Inferior parietal cortex (tissue), 1 donor: Measurements from ENCODE around the gene RAB11FIP3.
"Not testable (repeated sequence)": the region's sequence is repeated elsewhere in the genome, so short reads cannot be mapped to it uniquely, and the experiment has no call there.

Experiments used
- DNase-seq: peaks from one replicate; pipeline ENCODE4 v3.0.0-alpha.2; 2016; ENCODE audit errors: extremely low spot score

RAB11FIP3 gene

DNA sequence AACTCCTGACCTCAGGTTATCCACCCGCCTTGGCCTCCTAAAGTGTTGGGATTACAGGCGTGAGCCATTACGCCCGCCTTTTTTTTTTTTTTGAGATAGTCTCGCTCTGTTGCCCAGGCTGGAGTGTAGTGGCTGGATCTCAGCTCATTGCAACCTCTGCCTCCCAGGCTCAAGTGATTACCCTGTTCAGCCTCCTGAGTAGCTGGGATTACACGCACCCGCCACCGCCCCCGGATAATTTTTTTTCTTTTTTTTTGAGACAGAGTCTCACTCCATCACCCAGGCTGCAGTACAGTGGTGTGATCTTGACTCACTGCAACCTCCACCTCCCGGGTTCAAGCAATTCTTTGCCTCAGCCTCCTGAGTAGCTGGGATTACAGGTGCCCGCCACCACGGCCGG, 3.3 kb upstream of the RAB11FIP3 start:
- DNase-seq, result not testable (repeated sequence)

- peak; percentile 72 for DNase-seq
Measured at GRCh38 chr16:424033-424622, 1.3 kb upstream of the RAB11FIP3 start.

- no peak for DNase-seq
Measured at GRCh38 chr16:424623-425081, 797 bp upstream of the RAB11FIP3 start.

DNA sequence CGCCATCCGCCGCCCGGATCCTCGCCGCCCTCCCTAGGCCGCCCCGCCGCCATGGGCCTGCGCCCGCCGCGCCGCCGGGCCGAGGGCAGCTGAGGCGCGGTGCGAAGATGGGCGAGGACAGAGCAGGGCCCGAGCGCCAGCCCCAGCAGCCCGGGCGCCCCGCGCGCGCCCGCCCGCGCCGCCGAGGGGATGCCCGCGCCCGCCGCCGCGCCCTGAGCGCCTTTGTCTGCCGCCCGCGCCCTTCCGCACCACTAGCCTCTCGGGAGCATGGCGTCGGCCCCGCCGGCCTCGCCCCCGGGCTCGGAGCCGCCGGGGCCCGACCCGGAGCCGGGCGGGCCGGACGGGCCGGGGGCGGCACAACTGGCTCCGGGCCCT, 278 bp downstream of the RAB11FIP3 start:
- DNase-seq, result no peak

GRCh38 chr16:426115-426905, 861 bp downstream of the RAB11FIP3 start:
- no peak for DNase-seq

- DNase-seq, result no peak
Measured at GRCh38 chr16:426906-427249, 1.4 kb downstream of the RAB11FIP3 start.

GRCh38 chr16:427250-427649, 1.8 kb downstream of the RAB11FIP3 start:
- no peak for DNase-seq

GRCh38 chr16:430904-431303, 5.5 kb downstream of the RAB11FIP3 start:
- DNase-seq, result no peak

DNA sequence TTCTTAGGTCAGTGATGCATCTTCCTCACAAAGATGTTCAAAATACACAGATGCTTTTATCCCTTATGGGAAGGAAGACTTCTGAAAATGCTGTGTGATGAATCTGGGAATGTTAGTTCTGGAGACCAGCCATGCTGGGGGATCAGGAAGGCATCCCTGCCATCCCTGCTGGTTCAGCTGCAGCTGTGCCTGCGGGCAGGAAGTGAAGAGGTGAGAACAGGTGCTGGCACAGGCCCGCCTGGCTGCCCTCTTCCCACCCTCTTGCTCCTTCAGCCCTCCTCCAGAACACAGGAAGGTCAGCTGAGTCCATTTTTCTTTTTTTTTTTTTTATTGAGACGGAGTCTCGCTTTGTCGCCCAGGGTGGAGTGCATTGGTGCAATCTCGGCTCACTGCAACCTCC, 15.2 kb downstream of the RAB11FIP3 start:
- DNase-seq, result no peak

DNA sequence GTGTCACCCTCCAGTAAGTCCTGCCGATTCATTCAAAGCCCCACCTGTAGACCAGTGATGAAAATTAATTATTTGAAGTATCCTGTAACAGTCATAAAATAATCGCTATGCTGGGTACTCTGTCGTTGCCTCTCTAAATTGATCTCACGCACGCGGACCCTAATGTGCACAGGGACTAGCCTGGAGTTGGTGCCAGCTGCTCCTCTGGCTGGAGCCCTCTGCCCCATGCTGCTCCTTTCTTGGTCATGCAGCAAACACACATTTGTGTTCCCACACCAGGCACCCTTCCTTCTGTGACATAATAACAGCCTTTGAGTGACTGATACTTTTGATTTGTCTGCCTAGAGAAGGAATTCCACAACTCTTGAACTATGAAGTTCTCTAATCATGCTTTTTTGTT, 16.0 kb downstream of the RAB11FIP3 start:
- no peak for DNase-seq

GRCh38 chr16:442976-443375, 17.5 kb downstream of the RAB11FIP3 start:
- DNase-seq, result no peak

DNA sequence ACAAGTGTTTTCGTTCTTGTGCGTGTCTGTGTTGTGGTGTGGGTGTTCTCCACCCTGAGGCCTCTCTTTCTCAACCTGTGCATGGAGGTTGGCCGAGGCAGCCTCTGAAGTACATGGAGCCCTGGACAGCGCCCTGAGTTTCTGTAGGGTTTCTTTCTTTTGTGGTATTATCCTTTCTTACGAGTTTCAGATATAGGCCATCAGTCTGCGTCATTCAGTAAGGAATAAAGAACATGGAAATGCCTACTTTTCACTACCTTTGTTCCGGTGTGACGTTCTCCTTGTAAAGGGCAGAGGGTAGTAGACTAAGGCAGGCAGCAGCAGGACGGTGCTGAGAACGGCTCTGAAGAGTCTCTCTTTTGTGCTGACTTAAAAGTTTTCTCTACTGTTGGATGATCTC, 18.6 kb downstream of the RAB11FIP3 start:
- no peak for DNase-seq

- DNase-seq, result no peak
Measured at GRCh38 chr16:445566-445965, 20.1 kb downstream of the RAB11FIP3 start.

GRCh38 chr16:450385-450784, 24.9 kb downstream of the RAB11FIP3 start:
- no peak for DNase-seq

DNA sequence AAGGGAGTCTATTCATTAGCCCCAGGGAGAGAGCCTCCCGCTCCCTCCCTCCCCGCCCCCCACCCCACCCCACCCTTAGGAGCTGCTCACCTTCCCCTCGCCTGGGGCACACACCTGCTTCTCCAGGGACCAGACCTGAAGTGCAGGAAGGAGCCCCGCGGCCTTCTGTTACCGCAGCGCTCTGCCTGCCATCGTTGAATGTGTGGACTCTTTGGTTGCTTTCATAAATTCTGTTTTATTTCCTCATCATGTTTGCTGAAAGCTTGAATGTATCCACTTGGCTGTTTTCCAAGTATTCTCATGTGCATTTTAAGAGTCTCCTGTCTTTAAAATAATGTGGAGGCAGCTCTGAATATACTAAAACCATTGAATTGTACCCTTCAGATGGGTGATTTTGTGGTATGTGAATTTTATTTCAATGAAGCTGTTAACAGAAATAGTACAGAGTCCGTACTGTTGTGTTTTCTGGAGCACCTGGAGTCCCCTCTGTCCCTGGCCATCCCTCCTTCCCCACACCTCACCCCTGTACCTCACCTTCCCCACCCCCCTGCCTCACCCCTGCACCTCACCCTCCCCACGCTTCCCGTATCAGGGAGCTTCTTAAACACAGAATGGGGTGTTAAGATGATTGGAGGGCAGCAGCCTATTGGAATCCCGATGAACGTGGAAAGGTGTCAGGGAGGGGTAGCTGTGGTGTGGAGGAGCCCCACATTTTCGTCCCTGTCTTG, 25.5 kb downstream of the RAB11FIP3 start:
- no peak for DNase-seq

DNA sequence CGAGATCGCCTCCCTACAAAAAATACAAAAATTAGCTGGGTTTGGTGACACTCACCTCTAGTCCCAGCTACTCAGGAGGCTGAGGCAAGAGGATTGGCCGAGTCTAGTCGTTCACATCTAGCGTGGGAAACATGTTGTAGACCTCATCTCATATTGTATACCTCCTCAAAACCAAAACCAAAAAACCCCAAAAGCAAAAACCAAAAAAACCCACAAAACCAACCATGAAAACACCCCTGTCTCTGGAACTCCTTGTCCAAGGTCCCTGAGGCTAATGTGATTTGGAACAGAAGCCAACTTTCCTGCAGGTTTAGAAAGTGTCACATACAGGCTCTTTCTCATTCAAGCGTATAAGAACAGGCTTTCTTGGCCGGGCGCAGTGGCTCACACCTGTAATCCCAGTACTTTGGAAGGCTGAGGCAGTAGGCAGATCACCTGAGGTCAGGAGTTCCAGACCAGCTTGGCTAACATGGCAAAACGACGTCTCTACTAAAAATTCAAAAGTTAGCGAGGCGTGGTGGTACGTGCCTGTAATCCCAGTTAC, 29.0 kb downstream of the RAB11FIP3 start:
- DNase-seq, result no peak

DNA sequence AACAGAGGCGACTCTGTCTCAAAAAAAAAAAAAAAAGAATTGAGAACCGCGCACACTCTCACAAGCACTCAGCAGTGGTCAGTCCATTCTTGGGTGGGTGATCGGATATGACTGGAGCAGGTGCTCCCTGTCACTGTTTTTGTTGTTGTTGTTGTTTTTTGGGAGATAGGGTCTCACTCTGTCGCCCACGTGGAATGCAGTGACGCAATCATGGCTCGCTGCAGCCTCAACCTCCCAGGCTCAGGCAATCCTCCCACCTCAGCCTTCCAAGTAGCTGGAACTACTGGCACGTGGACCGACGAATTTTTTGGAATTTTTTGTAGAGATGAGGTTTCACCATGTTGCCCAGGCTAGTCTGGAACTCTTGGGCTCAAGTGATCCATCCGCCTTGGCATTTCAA, 30.0 kb downstream of the RAB11FIP3 start:
- no peak for DNase-seq

DNA sequence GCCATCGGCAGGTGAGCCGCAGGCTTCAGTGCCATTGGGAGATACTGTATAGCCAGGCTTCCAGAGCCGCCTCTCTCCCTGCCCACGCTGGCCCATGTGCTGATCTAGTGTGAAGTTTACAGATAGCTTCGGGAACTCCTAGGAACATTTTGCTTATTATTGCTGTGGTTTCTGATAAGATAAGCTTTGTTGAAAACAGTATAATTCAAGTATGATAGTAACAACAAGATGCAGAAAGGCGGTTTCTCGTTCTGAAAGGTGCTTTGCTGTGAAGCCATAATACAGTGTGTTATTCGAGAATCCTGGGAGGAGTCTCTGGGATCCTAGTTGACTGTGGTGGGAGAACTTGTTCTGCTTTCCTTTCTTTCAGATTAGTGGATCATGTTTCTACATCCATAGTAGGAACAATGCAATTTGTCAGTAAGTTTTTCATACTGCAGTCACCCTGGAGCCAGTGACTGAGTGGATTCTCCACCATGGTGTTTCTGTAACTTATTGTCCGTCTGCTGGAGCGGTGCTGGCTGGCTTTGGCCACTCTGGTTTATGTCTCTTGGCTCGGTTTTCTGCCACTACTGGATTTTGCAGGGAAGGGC, 31.5 kb downstream of the RAB11FIP3 start:
- no peak for DNase-seq

GRCh38 chr16:457732-458400, 32.4 kb downstream of the RAB11FIP3 start:
- DNase-seq, result no peak

- DNase-seq, result no peak
Measured at GRCh38 chr16:459761-460160, 34.3 kb downstream of the RAB11FIP3 start.

- DNase-seq, result no peak
Measured at GRCh38 chr16:460787-461186, 35.3 kb downstream of the RAB11FIP3 start.

GRCh38 chr16:463071-463470, 37.6 kb downstream of the RAB11FIP3 start:
- no peak for DNase-seq
